DND-41 (cell line): ENCODE results near the gene KCNC3.

Experiments used
- EZH2 ChIP-seq: IDR thresholded peaks from 3 replicates; pipeline ENCODE4 v1.6.1; 2012; ENCODE audit warnings: borderline replicate concordance, low read depth, mild to moderate bottlenecking, moderate library complexity, low read length, inconsistent platforms; ENCODE audit not compliant: severe bottlenecking
- TF ChIP-seq, protein P1 (sequence below): IDR thresholded peaks from 2 replicates; pipeline ENCODE4 v1.5.1; 2012; ENCODE audit warnings: borderline replicate concordance, low read length, moderate library complexity, mild to moderate bottlenecking; ENCODE audit not compliant: poor library complexity, severe bottlenecking; ENCODE audit errors: extremely low read depth

DNA sequence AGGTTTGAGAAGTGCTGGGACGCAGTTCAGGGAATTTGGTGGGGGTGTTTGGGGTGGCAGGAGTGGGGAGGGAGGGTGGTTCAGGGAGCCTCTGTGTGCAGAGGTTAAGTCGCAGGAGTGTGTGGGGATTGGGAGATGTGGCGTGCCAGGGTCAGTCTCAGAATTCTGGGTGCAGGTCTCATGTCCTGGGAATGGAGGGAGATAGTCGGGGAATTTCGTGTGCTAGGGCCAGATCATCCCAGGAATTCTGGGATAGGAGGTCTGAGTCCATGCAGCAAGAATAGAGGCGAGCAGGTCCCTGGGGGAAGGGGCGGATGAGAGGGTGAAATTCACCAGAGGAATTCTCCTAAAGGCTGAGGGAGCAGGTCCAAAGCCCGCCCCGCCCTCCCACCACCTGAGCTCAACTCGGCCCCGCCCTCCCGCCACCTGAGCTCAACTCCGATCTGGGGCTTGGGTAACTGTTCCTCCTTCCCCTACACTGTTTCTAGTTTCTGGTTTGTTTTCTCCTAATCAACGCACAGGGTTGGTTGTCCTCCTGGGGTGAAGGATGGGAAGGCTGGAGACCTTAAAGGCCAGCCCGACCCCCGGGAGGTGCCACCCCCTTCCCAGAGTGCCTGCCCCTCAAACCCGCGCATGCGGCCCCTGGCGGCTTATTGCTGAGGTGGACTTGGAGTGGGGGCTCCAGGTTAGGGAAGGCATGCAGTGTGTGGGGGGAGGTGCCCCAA, 15.2 kb downstream of the KCNC3 start:
- TF ChIP-seq, protein P1, sequence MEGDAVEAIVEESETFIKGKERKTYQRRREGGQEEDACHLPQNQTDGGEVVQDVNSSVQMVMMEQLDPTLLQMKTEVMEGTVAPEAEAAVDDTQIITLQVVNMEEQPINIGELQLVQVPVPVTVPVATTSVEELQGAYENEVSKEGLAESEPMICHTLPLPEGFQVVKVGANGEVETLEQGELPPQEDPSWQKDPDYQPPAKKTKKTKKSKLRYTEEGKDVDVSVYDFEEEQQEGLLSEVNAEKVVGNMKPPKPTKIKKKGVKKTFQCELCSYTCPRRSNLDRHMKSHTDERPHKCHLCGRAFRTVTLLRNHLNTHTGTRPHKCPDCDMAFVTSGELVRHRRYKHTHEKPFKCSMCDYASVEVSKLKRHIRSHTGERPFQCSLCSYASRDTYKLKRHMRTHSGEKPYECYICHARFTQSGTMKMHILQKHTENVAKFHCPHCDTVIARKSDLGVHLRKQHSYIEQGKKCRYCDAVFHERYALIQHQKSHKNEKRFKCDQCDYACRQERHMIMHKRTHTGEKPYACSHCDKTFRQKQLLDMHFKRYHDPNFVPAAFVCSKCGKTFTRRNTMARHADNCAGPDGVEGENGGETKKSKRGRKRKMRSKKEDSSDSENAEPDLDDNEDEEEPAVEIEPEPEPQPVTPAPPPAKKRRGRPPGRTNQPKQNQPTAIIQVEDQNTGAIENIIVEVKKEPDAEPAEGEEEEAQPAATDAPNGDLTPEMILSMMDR: no peak
- TF ChIP-seq EZH2: no peak
